ENCODE results near the gene ADGRA1. TPM values are rescaled to one million over a fixed set of nuclear protein-coding genes. Genes with fewer than 3 reads are reported as not detected.

Gene ADGRA1
- total and polyA plus RNA-seq, 2 donors (not counting 3 experiments of a cell fraction or from before 2014, with no cell fraction given): not detected

DNA sequence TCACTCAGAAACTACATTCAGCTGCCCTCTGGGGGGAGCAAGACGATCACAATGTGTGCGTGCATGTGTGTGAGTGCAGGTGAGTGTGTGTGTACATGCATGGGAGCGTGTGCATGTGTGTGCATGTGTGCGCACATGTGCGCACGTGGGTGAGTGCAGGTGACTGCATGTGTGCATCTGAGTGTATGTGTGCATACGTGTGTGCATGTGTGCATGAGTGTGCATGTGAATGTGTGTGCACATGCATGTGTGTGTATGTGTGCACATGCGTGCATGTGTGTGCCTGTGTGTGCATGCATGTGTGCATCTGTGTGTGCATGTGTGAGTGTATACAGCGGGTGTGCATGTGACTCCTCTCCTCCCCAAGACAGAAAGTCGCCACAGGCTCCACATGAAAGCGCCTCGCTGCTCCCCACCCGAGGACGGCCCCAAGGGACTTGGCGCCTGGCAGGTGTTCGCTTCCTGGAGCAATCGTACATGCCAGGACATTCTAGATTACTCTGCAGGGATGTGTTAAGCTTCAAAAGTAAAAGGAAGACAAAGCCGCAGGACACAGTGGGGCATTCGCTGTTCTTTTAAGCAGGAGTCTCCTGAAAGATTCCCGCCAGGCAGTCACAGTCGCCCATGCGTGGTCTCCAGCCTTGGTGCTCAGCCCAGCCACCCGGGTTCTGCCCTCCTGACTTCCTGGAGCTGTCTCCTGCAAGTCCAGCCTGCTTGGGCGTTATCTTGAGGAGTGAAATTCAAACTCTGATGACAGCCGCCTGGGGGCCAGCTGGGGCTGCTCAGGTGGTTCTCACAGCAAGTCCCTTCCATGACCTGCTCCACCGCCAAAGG, 42.0 kb upstream of the ADGRA1 start:
- BruUV-seq (replicated peaks): no TSS peak
- CTCF ChIA-PET: no interaction called here
- Histone ChIP-seq H3K4me1 (ENCODE audit: control insufficient read depth, extremely low read depth, insufficient read depth, low read length) (no peaks in the 10 kb centered on the region), H4K20me1 (replicated peaks; ENCODE audit: control insufficient read depth, extremely low read depth, insufficient read depth, low read length) (no peaks in the 10 kb centered on the region), H3K36me3 (ENCODE audit: control insufficient read depth in 2 of 2, extremely low read depth in 1 of 2, insufficient read depth in 2 of 2, low read length in 2 of 2) (no peaks in the 10 kb centered on the region), H3K4me3 (replicated peaks in 1 of 3; ENCODE audit: insufficient read depth in 1 of 3, low read depth in 1 of 3, low read length in 3 of 3) (no peak overlapping the region), H3K9me3 (replicated peaks; ENCODE audit: control insufficient read depth, insufficient read depth, low read length) (no peaks in the 10 kb centered on the region), H3K9me1 (replicated peaks; ENCODE audit: control insufficient read depth, extremely low read depth, insufficient read depth, low read length) (no peaks in the 10 kb centered on the region), H3K9ac (replicated peaks; ENCODE audit: extremely low read depth, insufficient read depth, low read length) (no peak overlapping the region), H3K27me3 (ENCODE audit: control insufficient read depth in 2 of 2, insufficient read depth in 2 of 2, low read length in 2 of 2) (no peaks in the 10 kb centered on the region), H3K79me2 (ENCODE audit: control insufficient read depth, insufficient read depth, low read length) (no peaks in the 10 kb centered on the region), H2AFZ (ENCODE audit: low read depth, low read length) (no peak overlapping the region), H3K27ac (ENCODE audit: insufficient read depth, low read depth, low read length) (no peak overlapping the region), H3K4me2 (ENCODE audit: insufficient read depth, low read length) (no peak overlapping the region)
- no peak for TF ChIP-seq GATA2 (IDR thresholded peaks at IDR 0.05; ENCODE audit: insufficient read depth, insufficient read length, low read depth, low read length)
- TF ChIP-seq, protein P1, sequence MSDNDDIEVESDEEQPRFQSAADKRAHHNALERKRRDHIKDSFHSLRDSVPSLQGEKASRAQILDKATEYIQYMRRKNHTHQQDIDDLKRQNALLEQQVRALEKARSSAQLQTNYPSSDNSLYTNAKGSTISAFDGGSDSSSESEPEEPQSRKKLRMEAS (IDR thresholded peaks at IDR 0.05; ENCODE audit: insufficient read depth, insufficient read length): peak; percentile 40
- intact Hi-C loops (cut with micrococcal nuclease) (no loop called here), dilution Hi-C loops (cut with MboI; ENCODE audit: extremely low pct_ligation_motif_present, low sequenced_read_pairs) (no loop called here)
- no peak for DNase-seq (ENCODE audit: low read depth, low spot score)
- FAIRE-seq: no peak
- POLR2A ChIA-PET: no interaction called here

DNA sequence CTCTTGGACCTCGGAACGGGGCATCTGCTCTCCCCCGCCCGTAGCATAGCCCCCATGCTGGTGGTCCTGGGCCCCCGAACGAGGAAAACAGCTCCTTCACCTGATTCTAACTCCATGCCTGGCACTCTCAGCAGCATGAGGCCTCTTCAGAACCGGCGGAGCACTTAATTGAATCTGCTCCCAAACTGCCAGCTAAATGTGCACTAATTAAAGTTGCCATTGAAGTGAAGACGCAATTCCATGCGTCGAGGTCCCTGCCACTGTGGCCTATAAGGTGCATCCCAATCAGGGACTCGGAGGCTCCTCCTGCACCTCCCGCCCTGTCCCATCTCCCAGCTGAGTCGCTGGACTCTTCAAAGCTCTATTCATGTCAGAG, 41.3 kb upstream of the ADGRA1 start:
- FAIRE-seq: no peak
- TF ChIP-seq POLR2AphosphoS5 (IDR thresholded peaks at IDR 0.05; ENCODE audit: insufficient read depth, low read depth, low read length): no peak
- no peak for TF ChIP-seq JUN (IDR thresholded peaks at IDR 0.05; ENCODE audit: borderline replicate concordance, insufficient read depth, insufficient read length, low read depth)
- no peak for TF ChIP-seq POLR2A (IDR thresholded peaks at IDR 0.05; ENCODE audit: low read depth, low read length)
- no peak for TF ChIP-seq FOS (IDR thresholded peaks at IDR 0.05; ENCODE audit: borderline replicate concordance, insufficient read depth, low read length)
- TF ChIP-seq, protein P2, sequence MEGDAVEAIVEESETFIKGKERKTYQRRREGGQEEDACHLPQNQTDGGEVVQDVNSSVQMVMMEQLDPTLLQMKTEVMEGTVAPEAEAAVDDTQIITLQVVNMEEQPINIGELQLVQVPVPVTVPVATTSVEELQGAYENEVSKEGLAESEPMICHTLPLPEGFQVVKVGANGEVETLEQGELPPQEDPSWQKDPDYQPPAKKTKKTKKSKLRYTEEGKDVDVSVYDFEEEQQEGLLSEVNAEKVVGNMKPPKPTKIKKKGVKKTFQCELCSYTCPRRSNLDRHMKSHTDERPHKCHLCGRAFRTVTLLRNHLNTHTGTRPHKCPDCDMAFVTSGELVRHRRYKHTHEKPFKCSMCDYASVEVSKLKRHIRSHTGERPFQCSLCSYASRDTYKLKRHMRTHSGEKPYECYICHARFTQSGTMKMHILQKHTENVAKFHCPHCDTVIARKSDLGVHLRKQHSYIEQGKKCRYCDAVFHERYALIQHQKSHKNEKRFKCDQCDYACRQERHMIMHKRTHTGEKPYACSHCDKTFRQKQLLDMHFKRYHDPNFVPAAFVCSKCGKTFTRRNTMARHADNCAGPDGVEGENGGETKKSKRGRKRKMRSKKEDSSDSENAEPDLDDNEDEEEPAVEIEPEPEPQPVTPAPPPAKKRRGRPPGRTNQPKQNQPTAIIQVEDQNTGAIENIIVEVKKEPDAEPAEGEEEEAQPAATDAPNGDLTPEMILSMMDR (IDR thresholded peaks at IDR 0.05; ENCODE audit: extremely low read depth in 1 of 2, insufficient read depth in 1 of 2, low read depth in 1 of 2, low read length in 2 of 2): no peak
- TF ChIP-seq, protein P1 (IDR thresholded peaks at IDR 0.05; ENCODE audit: insufficient read depth, insufficient read length): no peak
- TF ChIP-seq EZH2 (IDR thresholded peaks at IDR 0.05; ENCODE audit: borderline replicate concordance, low read depth, low read length, severe bottlenecking): no peak
- TF ChIP-seq GATA2 (IDR thresholded peaks at IDR 0.05; ENCODE audit: insufficient read depth, insufficient read length, low read depth, low read length): no peak
- TF ChIP-seq MYC (IDR thresholded peaks at IDR 0.05; ENCODE audit: low read depth, low read length): no peak
- H3K27me3 ChIP-seq (ENCODE audit: control insufficient read depth in 2 of 2, insufficient read depth in 2 of 2, low read length in 2 of 2): no peaks in the 10 kb centered on the region
- H3K4me1 ChIP-seq (ENCODE audit: control insufficient read depth, extremely low read depth, insufficient read depth, low read length): no peaks in the 10 kb centered on the region
- H2AFZ ChIP-seq (ENCODE audit: low read depth, low read length): no peak overlapping the region
- dilution Hi-C loops (cut with MboI; ENCODE audit: extremely low pct_ligation_motif_present, low sequenced_read_pairs): no loop called here
- H3K9ac ChIP-seq (replicated peaks; ENCODE audit: extremely low read depth, insufficient read depth, low read length): no peak overlapping the region
- no peak overlapping the region for H3K4me3 ChIP-seq (replicated peaks in 1 of 3; ENCODE audit: insufficient read depth in 1 of 3, low read depth in 1 of 3, low read length in 3 of 3)
- H3K9me3 ChIP-seq (replicated peaks; ENCODE audit: control insufficient read depth, insufficient read depth, low read length): no peaks in the 10 kb centered on the region
- no peak for DNase-seq (ENCODE audit: low read depth, low spot score)
- no peaks in the 10 kb centered on the region for H3K36me3 ChIP-seq (ENCODE audit: control insufficient read depth in 2 of 2, extremely low read depth in 1 of 2, insufficient read depth in 2 of 2, low read length in 2 of 2)
- no peaks in the 10 kb centered on the region for H3K9me1 ChIP-seq (replicated peaks; ENCODE audit: control insufficient read depth, extremely low read depth, insufficient read depth, low read length)
- H3K27ac ChIP-seq (ENCODE audit: insufficient read depth, low read depth, low read length): no peak overlapping the region
- H3K4me2 ChIP-seq (ENCODE audit: insufficient read depth, low read length): no peak overlapping the region
- ChIA-PET CTCF (no interaction called here), POLR2A (no interaction called here)
- no peaks in the 10 kb centered on the region for H3K79me2 ChIP-seq (ENCODE audit: control insufficient read depth, insufficient read depth, low read length)
- no peaks in the 10 kb centered on the region for H4K20me1 ChIP-seq (replicated peaks; ENCODE audit: control insufficient read depth, extremely low read depth, insufficient read depth, low read length)
- intact Hi-C loops (cut with micrococcal nuclease): no loop called here
- BruUV-seq (replicated peaks): no TSS peak
